ENCODE data around the gene BMERB1.

The BMERB1 gene

GRCh38 chr16:15509051-15509592 lies 74.7 kb downstream of the BMERB1 start:
- no peak for TF ChIP-seq PAX5 (IDR thresholded peaks at IDR 0.05; ENCODE audit: insufficient read depth, low read length, severe bottlenecking)
- DNase-seq (ENCODE audit: insufficient read length, low spot score) = no peak
- no peak for FAIRE-seq

DNA sequence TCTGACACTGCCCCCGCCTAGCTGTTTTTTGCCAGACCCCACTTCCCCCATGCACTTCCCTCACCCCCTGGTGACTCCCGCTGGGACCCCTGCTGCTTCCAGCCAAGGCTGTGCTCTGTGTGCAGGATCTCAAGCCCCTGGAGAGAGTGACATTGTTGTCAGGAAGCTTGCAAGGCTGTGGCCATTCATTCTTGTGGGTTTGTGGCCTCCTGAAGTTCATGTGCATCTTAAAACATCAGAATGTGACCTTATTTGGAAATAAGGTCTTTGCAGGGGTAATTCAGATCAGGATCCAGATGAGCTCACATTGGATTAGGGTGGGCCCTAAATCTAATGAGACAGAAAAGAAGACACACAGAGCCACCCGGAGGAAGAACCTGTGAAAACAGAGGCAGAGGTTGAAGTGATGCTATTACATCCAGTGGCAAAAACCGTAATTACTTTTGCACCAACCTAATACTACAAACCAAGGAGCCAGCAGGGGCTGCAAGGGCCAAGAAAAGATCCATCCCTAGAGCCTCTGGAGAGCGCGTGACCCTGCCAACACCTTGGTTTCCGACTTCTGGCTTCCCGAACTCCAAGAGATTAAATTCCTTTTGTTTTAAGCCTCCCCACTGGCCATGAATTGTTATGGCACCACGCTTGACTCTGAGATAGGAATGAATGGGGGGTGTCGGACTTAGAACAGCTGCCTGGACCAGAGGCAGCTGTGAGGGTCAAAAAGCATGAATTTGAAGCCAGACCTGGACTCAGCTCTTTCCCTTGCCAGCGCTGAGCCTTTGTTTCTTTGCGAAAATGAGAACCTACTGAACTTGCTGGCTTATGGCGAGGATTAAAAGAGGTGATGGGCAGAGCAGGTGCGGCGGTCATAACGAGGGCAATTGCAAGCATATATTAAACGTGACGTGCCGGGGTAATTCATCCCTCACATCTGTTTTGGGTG lies 75.5 kb downstream of the BMERB1 start:
- DNase-seq (ENCODE audit: insufficient read length, low spot score) (no peak), FAIRE-seq (no peak)
- TF ChIP-seq POLR2A (IDR thresholded peaks at IDR 0.05; ENCODE audit: low read depth, low read length) = no peak

DNA sequence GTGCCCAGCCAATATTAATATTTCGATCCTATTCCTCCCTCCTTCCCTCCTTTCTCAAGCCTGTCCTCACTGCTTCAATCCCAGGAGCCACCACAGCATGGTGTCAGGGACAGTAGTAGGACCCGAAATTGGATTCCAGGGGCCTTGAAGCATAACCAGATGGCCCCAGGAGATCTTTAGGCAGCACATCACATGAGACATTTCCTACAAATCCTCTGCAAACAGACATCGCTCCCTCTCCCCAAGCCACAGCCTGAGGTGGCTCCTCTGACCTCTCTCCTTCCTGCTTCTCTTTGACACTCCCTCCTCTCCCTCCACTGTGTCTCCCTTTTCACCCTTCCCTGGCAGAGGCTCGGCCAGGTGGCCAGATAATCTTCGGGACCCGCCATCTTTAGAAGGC lies 76.6 kb downstream of the BMERB1 start:
- TF ChIP-seq POLR2AphosphoS5 (IDR thresholded peaks at IDR 0.05; ENCODE audit: low read depth, low read length) = no peak
- TF ChIP-seq PAX5 (IDR thresholded peaks at IDR 0.05; ENCODE audit: insufficient read depth, low read length, severe bottlenecking) = no peak
- TF ChIP-seq POLR2A (IDR thresholded peaks at IDR 0.05; ENCODE audit: low read depth, low read length) = no peak
- no peak for TF ChIP-seq TAF1 (IDR thresholded peaks at IDR 0.05; ENCODE audit: low read depth, low read length)
- TF ChIP-seq SPI1 (IDR thresholded peaks at IDR 0.05; ENCODE audit: low read depth, low read length) = no peak
- no peak for TF ChIP-seq POU2F2 (IDR thresholded peaks at IDR 0.05; ENCODE audit: low read depth, low read length)
- FAIRE-seq (no peak), DNase-seq (ENCODE audit: insufficient read length, low spot score) (no peak)

GRCh38 chr16:15511759-15512487 lies 77.5 kb downstream of the BMERB1 start:
- FAIRE-seq (no peak), DNase-seq (ENCODE audit: insufficient read length, low spot score) (no peak)
- no peak for TF ChIP-seq TAF1 (IDR thresholded peaks at IDR 0.05; ENCODE audit: low read depth, low read length)
- no peak for TF ChIP-seq POU2F2 (IDR thresholded peaks at IDR 0.05; ENCODE audit: low read depth, low read length)
- TF ChIP-seq SPI1 (IDR thresholded peaks at IDR 0.05; ENCODE audit: low read depth, low read length) = no peak
- TF ChIP-seq POLR2AphosphoS5 (IDR thresholded peaks at IDR 0.05; ENCODE audit: low read depth, low read length) = no peak
- TF ChIP-seq POLR2A (IDR thresholded peaks at IDR 0.05; ENCODE audit: low read depth, low read length) = no peak
- no peak for TF ChIP-seq PAX5 (IDR thresholded peaks at IDR 0.05; ENCODE audit: insufficient read depth, low read length, severe bottlenecking)

- TF ChIP-seq PAX5 (IDR thresholded peaks at IDR 0.05; ENCODE audit: insufficient read depth, low read length, severe bottlenecking) = no peak
- no peak for TF ChIP-seq POU2F2 (IDR thresholded peaks at IDR 0.05; ENCODE audit: low read depth, low read length)
- TF ChIP-seq POLR2AphosphoS5 (IDR thresholded peaks at IDR 0.05; ENCODE audit: low read depth, low read length) = no peak
- TF ChIP-seq SPI1 (IDR thresholded peaks at IDR 0.05; ENCODE audit: low read depth, low read length) = no peak
- TF ChIP-seq TAF1 (IDR thresholded peaks at IDR 0.05; ENCODE audit: low read depth, low read length) = no peak
- no peak for TF ChIP-seq POLR2A (IDR thresholded peaks at IDR 0.05; ENCODE audit: low read depth, low read length)
- FAIRE-seq = no peak
- no peak for DNase-seq (ENCODE audit: insufficient read length, low spot score)
Measured at GRCh38 chr16:15513156-15513555, 78.8 kb downstream of the BMERB1 start.

- no peak for DNase-seq (ENCODE audit: insufficient read length, low spot score)
- no peak for FAIRE-seq
- TF ChIP-seq POLR2AphosphoS5 (IDR thresholded peaks at IDR 0.05; ENCODE audit: low read depth, low read length) = no peak
- TF ChIP-seq POLR2A (IDR thresholded peaks at IDR 0.05; ENCODE audit: low read depth, low read length) = no peak
- TF ChIP-seq POU2F2 (IDR thresholded peaks at IDR 0.05; ENCODE audit: low read depth, low read length) = no peak
- TF ChIP-seq TAF1 (IDR thresholded peaks at IDR 0.05; ENCODE audit: low read depth, low read length) = no peak
- no peak for TF ChIP-seq PAX5 (IDR thresholded peaks at IDR 0.05; ENCODE audit: insufficient read depth, low read length, severe bottlenecking)
- no peak for TF ChIP-seq SPI1 (IDR thresholded peaks at IDR 0.05; ENCODE audit: low read depth, low read length)
Measured at GRCh38 chr16:15515992-15516391, 81.6 kb downstream of the BMERB1 start.

- DNase-seq (ENCODE audit: insufficient read length, low spot score) = no peak
- no peak for TF ChIP-seq POLR2AphosphoS5 (IDR thresholded peaks at IDR 0.05; ENCODE audit: low read depth, low read length)
- TF ChIP-seq POLR2A (IDR thresholded peaks at IDR 0.05; ENCODE audit: low read depth, low read length) = no peak
- no peak for TF ChIP-seq SPI1 (IDR thresholded peaks at IDR 0.05; ENCODE audit: low read depth, low read length)
- no peak for TF ChIP-seq TAF1 (IDR thresholded peaks at IDR 0.05; ENCODE audit: low read depth, low read length)
- no peak for FAIRE-seq
Measured at GRCh38 chr16:15516609-15517008, 82.2 kb downstream of the BMERB1 start.

- no peak for FAIRE-seq
- TF ChIP-seq POLR2AphosphoS5 (IDR thresholded peaks at IDR 0.05; ENCODE audit: low read depth, low read length) = no peak
- TF ChIP-seq POU2F2 (IDR thresholded peaks at IDR 0.05; ENCODE audit: low read depth, low read length) = peak; percentile 55; the same call in 1 of the 2 replicates
- TF ChIP-seq PAX5 (IDR thresholded peaks at IDR 0.05; ENCODE audit: insufficient read depth, low read length, severe bottlenecking) = no peak
- DNase-seq (ENCODE audit: insufficient read length, low spot score) = no peak
Measured at GRCh38 chr16:15517743-15518377, 83.5 kb downstream of the BMERB1 start.

DNA sequence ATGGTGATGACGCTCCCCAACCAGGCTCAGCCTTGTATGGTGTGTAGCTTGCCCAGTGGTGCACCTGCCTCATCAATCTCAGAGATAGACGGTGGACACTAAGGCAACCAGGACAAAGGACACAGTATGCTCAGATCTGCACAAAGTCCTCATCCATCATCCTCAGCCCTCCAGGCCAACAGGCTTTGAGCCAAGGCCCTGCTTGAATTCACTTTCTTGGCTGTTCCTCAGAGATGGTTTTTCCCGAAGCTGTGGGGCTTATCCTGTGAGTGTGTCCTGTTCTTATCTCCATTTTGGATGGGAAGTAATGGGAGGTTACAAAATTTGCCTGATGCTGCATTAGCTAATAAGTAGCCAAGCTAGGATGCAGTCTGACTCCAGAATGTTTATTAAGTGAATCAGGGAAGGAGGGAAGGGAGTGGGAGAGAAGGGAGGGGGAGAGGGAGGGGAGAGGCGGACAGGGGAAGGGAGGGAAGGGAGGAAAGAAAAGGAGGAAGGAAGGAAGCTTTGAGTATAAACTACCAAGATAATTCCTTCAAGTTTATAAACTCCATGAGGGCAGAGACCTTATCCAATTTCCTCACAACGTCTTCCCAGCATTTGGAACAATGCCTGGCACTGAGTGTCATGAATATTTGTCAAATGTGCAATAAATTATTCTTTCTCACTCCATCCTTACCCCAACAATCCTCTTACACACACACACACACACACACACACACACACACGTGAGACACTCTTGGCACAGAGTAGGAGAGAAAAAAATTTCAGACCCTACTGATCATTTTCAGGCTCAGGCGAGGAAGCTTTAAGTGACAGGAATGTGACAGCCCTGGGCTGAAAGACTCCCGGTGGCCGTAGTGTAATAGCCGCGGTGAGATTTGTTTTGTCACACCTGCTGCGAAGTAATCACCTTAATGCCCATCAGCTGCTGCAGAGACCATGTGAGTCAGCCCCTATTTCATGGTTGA lies 84.3 kb downstream of the BMERB1 start:
- FAIRE-seq = no peak

More for the DNA sequence above, 84.3 kb downstream of the BMERB1 start:
- DNase-seq (ENCODE audit: insufficient read length, low spot score) = no peak
- TF ChIP-seq SPI1 (IDR thresholded peaks at IDR 0.05; ENCODE audit: low read depth, low read length) = no peak
- TF ChIP-seq TAF1 (IDR thresholded peaks at IDR 0.05; ENCODE audit: low read depth, low read length) = no peak
- no peak for TF ChIP-seq POLR2A (IDR thresholded peaks at IDR 0.05; ENCODE audit: low read depth, low read length)
- no peak for TF ChIP-seq PAX5 (IDR thresholded peaks at IDR 0.05; ENCODE audit: insufficient read depth, low read length, severe bottlenecking)
- TF ChIP-seq POLR2AphosphoS5 (IDR thresholded peaks at IDR 0.05; ENCODE audit: low read depth, low read length) = no peak
- no peak for TF ChIP-seq POU2F2 (IDR thresholded peaks at IDR 0.05; ENCODE audit: low read depth, low read length)

Data from GM12891 (cell line).